Skin of body (tissue), 2 donors: ENCODE measurements around the gene HPN. TPM values are rescaled to one million over a fixed set of nuclear protein-coding genes. Genes with fewer than 3 reads are reported as not detected.
"Not testable (repeated sequence)": the region's sequence is repeated elsewhere in the genome, so short reads cannot be mapped to it uniquely, and the experiment has no call there.

Source experiments
- DNase-seq: peaks from one replicate; lab custom pipeline; 2025; lab: John Stamatoyannopoulos, UW
- total RNA-seq: library from RNA; depleted of rRNA; stranded (reverse); fragments of >200 nt; gene quantifications from one replicate; pipeline ENCODE4 v1.2.3, GENCODE V29; 2014

The HPN gene
- 0.69 TPM for total RNA-seq

DNA sequence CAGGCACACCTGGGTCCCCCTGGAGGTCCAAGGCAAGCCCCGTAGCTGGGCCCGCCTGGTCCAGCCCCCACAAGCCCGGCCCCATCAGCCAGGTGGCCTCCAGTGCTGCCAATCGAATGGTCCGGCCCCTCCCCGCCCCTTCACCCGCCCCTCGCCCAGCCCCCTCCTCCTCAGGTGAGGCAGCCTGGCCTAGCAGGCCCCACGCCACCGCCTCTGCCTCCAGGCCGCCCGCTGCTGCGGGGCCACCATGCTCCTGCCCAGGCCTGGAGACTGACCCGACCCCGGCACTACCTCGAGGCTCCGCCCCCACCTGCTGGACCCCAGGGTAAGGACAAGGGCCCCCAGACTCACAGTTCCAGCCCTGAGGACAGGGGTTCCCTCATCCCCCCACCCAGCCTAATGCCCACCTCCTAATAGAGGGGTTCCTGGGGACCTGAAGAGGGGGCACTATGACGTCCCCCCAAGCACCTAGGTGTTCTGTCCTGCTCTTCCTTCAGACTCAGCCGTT lies at the start of gene HPN:
Gene HPN, plus strand, starts transcription at position 174 of the 508 bp plus-strand sequence. CDS start 786 bp downstream, outside the sequence.
- DNase-seq = no peak

DNA sequence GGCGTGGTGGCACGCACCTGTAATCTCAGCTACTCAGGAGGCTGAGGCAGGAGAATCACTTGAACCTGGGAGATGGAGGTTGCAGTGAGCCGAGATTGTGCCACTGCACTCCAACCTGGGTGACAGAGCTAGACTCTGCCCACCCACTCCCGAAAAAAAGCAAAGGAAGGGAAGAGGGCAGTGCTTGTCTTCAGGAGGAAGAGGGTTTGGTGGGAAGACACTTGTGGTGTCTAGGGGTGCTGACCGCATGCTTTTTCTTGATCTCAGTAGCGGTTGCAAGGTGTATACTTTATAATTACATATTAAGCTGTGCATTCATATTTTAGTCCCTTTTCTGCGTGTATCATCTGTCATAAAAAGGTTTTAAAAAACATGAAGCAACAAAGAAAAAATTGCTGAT lies 48.9 kb upstream of the HPN start:
- not testable (repeated sequence) for DNase-seq

DNA sequence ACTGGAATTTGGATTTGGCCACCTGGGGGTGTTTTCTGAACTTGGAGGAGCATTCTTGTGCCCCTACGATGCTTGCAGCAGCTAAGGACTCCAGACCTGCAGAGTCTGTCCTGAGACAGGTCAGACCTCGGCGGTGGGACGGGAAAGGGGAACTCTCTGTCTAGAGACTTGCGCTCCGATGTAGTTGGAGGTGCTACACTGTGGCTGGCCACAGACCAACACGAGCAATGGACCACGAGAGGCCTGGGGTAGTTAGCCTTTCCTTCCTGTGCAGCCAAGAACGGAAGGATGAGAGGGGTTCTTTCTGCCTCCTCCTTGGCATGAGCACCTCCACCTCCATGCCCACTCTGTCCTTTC lies 47.3 kb upstream of the HPN start:
- DNase-seq = no peak

DNA sequence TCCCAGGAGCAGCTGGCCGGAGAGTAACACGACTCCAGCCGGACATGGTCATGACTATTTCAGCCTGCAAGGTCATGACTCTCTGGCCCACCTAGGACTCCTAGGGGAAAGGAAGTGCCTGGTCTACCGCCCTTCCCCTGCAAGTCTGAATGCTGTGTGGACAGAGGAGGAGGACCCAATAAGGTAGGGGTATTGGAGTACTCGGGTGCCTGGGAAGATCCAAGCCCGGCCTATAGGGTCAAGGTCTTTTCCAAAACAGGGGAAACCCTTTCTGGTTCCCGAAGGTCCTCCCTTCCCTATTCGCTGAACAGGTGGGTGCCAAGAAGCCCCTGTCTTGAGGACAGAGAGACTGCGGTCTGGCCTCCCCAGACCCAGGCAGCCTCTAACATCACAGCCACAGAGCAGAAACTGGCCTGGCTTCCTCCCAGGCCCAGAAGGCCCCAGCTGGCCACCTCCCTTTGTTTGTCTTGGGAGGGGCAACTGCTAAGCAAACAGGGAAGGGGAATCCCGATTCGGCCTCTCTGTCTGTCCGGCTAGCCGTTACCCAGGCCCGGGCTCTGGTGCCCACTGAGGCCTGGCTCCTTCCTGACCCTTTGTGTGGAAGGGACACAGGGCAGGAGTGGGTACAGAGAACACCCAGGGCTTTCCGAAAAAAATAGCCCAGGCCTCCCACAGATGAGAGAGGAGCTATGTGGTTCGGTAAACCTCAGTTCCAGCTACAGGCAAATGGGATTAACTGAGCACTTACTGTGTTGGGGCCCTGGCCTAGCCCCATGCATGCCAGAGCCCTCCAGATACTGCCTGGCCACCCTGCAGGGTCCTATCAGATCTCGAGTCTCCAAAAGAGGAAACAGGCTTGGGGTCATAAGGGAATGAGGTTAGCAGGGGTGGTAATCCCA lies 46.6 kb upstream of the HPN start:
- DNase-seq = no peak

DNA sequence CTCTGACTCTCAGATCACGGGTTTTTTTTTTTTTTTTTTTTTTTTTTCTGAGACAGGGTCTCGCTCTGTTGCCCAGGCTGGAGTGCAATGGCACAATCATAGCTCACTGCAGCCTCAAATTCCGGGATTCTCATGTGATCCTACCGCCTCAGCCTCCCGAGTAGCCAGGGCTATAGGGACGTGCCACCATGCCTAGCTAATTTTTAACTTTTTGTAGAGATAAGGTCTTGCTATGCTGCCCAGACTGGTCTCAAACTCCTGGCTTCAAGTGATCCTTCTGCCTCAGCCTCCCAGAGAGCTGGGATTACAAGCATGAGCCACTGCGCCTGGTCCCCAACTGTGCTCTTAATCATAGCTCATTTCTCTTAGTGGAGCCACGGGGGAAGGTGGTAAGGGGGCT lies 46.0 kb upstream of the HPN start:
- DNase-seq = no peak

DNA sequence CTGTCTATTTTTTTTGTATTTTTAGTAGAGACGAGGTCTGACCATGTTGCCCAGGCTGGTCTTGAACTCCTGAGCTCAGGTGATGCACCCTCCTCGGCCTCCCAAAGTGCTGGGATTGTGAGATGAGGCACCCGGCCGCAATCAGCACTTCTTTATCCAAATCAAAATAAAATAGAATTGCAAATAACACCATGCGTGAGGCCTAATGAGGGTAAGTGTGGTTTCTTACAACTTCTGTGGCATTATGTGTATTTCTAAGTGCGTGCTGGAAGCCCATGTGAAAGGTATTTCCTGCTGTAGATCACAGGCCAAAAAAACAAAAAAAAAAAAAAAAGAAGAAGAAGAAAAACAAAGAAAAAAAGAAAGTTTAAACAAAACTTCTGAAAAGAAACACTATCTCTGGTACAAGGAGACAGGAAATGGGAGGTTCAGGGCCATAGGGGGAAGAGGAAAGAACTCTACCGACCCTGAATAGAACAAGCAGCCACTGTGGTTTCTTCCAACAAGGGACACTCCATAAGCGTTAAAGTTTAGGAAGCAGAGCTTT lies 44.4 kb upstream of the HPN start:
- DNase-seq = no peak

DNA sequence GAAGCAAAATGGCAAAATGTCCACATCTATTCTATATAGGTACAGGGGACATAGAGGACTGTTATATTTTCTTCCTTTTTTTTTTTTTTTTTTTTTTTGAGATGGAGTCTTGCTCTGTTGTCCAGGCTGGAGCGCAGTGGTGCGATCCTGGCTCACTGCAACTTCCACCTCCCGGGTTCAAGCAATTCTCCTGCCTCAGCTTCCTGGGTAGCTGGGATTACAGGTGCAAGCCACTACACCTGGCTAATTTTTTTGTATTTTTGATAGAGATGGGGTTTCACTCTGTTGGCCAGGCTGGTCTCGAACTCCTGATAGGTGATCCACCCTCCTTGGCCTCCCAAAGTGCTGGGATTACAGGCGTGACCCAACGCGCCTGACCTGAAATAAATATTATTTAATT lies 43.3 kb upstream of the HPN start:
- not testable (repeated sequence) for DNase-seq

DNA sequence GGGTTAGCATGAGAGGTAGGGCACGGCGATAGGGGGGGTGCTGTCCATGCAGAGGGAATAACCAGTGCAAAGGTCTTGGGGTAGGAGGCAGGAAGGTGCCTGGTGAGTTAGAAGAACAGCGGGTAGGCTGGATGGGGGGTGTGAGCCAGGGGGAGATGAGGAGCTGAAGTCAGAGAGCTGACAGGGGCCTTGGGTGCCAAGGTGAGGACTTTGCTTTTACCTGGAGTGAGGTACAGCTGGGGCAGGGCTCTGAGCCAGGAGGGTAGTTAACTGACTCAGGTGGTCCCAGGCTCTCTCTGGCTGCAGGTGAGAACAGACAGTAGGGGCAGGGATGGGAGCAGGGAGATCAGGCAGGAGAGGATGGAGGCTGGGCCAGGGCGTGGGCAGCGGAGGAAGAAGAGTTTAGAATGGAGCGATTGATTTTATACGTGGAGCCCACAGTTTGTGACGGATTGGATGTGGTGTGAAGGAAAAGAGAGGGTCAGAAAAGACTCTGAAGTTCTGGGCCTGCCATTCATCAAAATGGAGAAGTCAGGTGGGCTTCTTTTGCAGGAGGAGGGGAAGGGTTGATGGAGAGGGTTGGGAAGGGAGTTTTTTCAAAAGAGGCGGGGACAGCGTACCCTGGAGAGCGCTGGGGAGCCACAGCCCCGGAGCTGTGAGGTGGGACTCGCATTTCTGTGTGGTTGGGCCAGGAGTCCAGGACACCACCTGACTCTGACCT lies 42.6 kb upstream of the HPN start:
- DNase-seq = no peak

DNA sequence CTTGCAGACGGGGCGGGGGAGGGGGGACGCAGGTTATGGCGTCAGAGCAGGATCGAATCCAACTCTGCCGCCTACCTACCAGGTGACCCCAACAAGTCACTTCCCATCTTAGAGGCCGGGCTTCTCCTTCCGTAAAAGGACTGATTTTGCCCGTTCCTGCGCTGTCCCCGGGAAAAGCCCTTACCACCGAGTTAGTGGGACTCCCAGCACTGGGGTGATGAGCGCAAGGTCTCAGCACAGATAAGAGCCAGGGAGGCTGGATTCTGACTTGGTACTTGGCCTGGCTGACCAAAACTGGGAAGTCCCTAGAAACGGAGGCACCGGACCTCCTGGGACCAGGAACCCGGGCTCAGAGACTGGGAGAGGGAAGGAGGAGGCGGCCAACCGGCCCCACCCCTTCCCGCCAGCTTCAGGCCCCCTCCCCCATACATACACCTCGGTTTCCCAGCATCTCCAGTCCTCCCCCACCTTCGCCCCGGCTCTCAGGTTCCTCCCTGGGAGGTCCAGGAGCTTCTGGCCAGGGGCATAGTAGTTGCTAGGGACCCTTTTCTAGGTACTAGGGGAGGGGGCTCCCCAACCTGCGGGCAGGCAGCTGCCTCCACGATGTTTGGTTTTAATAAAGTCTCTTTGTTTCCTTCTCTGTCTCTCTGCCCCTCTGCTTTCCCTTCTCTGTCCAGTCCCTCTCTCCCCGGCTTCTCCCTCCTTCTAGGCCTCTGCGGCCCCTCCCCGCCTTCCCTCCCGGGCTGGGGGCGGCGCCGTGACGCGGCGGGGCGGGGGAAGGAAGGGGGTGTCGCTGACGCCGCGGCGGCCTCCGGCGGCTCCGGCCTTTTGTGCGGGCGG lies 41.8 kb upstream of the HPN start, which contains the start of gene GRAMD1A:
Gene GRAMD1A, plus strand, starts transcription at position 826 of the 840 bp plus-strand sequence. CDS start 156 bp downstream, outside the sequence.
- peak; percentile 71 for DNase-seq

DNA sequence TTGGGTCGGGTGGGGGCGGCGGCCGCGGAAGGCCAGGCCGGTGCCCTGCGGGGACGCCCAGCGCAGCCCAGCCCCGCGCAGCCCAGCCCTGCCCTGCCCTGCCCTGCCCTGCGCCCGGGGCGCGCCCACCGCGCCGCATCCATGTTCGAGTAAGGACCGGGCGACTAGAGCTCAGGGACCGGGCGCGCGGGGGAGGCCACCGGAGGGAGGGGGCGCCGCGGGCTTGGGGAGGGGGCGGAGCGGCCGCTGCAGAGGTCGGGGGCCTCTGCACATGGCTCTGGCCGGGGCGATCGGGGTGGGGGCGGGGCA lies 41.2 kb upstream of the HPN start:
- DNase-seq = no peak

DNA sequence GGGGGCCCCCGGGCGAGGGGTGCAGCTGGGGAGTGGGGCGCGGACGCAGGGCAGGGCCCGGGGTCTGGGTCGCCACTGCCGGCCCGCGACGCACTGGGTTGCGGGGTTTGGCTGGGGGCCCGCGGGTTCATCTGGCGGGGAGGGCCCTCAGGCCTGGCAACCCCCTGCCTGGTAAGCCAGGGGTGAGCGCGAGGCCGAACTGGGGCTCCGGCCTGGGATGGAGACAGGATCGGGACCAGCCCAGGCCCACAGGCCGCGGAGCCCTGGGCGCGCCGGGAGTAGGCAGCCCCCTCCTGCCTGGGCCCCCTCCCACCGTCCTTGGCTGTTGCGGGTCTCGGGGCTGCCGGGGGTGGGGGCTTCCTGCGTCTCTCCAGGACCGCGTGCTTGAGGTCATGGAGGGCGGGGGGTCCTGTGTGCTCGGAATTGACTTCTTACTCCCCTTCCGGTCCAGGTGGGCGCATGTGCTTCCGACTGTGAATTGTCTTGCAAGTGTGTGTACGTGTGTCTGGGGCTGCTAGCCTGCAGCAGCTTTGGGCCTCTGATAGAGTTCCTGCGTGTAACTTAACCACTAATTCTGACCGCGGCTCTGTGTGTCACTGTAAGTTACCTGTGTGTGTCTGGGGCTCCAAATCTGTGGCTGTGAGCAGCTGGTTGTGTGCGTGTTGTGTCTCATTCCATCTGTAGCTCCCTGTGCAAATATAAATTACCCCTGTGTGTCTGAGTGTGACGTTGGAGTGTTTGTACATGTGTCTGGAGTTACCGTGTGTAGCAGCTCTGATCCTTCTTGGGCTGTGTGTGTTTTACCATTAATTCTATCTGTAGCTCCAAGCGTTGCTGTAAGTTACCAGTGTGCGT lies 40.6 kb upstream of the HPN start:
- peak; percentile 45 for DNase-seq

DNA sequence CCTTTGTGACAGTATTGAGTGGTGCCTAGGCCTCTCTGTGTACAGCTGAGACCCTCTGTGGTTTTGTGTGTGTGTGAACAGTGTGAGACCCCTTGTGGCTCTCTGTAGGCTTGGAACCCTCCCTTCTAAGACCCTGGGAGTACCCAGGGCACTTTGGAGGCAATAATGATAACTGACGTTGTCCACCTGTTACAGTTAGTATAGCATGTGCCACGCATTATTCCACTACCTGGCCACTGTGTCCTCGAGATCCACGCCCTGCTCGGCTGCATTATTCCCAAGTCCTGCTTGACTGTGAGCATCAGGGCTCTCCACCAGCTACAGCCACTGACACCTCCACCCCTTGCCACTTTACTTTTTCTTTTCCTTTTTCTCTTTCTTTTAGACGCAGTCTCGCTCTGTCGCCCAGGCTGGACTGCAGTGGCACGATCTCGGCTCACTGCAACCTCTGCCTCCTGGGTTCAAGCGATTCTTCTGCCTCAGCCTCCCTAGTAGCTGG lies 39.4 kb upstream of the HPN start:
- DNase-seq = no peak

DNA sequence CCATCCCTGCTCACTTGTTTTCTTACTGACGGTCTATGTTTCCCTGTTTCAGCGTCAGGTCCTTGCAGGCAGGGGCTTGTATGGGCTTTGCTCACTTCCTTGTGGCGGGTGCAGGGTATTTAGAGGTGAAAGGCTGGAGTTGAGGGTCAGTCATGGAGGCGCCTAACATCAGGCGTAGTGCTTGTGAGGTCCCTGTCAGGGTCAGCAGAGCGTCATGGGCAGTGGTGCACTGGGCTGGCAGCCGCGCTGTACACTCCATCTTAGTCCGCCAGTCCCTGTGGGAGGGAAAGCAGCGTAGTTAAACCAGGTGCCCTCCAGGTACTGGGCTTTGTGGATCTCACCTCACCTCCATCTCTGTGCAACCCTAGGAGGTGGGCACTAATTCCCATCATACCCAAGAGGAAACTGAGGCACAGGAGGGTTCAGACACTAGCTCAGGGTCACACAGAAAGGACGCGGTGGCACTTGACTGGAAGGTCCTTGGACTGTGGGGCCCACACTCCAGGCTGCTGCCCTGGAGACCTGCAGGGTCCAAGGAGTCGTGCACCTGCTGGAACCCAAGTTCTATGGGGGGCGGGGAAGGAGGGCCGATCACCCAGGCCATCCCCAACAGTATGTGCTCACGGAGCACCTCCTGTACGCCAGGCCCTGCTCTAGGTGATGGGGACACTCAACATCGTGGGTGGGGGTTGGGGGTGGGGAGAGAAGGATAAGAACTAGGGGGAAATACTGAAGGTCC lies 36.8 kb upstream of the HPN start:
- DNase-seq = no peak

DNA sequence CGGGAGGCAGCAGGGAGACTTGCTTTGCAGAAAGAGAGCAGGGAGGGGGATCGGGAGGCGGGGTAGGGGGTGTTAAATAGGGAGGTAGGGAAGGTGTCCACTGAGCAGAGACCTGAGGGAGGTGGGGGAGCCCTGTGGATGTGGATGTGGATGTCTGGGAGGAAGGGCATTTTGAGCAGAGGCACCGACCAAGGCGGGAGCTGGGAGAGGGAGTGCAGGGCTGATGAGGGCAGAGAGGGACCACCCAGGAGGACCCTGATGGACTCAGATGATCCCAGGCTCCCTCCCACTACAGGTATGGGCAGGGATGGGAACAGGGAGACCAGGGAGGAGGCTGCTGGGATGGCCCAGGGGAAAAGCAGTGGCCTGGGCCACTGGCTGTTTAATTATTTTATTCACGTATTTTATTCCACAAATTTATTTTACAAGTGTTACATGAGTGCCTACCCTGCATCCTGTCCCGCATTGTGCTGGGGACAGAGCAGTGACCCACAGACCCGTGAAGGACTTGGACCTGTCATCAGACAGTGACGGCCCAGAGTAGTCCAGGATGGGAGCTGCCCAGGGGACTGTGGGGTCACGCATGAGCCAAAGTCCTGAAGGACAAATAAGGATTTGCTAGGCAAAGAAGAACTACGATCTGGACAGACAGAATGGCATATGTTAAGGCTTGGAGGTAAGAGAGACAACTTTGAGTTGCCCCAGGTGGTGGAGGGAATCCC lies 36.1 kb upstream of the HPN start:
- no peak for DNase-seq

DNA sequence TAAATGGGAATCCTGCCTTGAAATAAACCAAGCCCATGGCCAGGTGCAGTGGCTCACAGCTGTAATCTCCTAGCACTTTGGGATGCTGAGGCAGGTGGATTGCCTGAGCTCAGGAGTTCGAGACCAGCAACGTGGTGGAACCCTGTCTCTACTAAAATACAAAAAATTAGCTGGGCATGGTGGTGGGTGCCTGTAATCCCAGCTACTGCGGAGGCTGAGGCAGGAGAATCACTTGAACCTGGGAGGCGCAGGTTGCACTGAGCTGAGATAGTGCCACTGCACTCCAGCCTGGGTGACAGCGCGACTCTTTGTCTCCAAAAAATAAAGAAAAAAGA lies 35.5 kb upstream of the HPN start:
- not testable (repeated sequence) for DNase-seq

DNA sequence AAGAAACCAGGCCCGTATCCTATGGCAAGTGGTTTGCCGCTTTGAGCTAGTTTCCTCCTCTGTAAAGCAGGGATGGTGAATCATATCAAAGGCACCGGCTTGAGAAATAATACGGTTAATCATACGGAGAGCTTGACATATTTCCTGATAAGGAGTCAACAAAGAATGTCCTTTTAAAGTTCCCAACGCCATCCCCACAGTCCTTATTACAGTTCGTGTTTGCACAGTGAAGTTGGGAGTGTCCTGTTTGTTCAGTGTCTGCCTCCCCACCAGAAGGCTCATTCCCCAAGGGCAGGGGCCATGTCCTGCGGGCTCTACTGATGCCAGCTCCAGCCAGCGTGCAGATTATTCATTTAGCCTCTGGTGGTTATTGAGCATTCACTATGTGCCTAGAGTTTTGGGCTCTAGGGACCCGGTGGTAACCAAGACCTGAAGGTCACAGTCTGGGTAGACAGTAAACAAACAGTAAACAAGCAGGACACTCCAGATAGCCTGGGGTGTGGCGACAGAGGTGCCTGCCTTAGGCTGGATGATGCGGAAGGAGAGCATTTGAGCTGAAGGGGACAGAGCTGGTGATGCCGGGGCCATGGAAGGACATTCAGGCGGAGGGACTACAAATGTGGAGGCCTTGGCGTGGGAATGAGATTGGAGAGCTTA lies 35.1 kb upstream of the HPN start:
- DNase-seq = no peak

DNA sequence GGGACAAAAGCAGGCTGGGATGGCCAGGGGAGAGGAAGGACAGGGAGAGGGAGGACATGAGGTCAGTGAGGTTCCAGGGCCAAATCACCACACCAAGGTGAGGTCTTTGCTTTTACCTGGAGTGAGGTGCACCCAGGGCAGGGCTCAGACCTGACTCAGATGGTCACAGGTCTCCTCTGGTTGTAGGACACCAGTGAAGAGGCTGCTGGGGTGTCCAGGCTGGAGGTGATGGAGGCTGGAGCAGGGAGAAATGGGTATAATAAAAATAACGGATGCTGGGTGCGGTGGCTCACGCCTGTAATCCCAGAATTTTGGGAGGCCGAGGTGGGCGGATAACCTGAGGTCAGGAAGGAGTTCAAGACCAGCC lies 34.5 kb upstream of the HPN start:
- DNase-seq = no peak

DNA sequence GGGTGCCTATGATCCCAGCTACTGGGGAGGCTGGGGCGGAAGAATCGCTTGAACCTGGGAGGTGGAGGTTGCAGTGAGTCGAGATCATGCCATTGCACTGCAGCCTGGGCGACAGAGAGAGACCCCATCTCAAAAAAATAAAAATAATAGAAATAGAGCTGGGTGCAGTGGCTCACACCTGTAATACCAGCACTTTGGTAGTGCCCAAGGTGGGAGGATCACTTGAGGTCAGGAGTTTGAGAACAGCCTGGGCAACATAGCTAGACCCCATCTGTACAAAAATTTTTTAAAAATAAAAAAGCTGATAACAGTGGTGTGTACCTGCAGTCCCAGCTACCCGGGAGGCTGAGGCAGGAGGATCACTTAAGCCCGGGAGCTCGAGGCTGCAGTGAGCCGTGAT lies 34.1 kb upstream of the HPN start:
- not testable (repeated sequence) for DNase-seq
